HG03439 (cell line): ENCODE measurements around the gene CSNK1A1L.

Experiments used
- ATAC-seq: cut with Tn5 transposase; IDR thresholded peaks from one replicate; pipeline ENCODE4 v1.9.1; 2021; ENCODE audit warnings: mild to moderate bottlenecking, moderate library complexity; ENCODE audit not compliant: unreplicated experiment

CSNK1A1L gene

DNA sequence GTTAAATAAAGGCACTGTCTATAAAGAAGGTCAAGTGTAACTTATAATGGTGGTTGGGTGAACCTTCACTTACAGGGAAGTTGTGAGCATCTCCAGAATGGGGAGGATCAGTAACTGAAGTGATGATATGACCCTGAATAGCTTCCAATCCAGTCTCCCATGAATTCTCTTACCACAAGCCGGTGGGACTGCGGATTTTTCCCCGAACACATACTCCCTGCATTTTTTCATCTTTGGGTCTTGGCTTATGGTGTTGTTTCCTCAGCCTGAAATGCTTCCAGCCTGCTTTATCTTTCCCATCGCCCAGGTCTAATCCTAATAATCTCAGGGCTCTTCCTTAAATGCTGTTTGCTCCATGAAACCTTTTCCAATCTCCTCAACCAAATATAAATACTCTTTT lies 2.0 kb upstream of the CSNK1A1L start:
- ATAC-seq = no peak

DNA sequence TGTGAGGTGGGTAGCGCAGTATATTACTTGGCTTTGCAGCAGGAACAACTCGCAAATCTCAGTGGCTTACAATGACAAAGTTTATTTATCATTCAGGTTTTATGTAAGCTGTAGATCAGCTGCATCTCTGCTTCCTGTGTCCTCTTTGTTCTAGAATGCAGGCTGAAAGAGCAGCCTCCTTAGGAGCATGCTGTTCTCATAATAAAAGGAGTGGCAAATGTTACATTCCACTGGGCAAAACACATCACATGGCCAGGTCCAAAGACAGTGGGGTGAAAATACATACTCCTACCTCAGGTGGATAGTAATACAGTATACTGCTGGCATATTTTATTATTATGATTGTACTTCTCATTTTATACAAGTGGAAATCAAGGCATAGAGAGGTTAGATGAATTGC lies 1.2 kb upstream of the CSNK1A1L start:
- no peak for ATAC-seq

GRCh38 chr13:37102896-37103295 lies 2.6 kb downstream of the CSNK1A1L start:
- ATAC-seq = no peak

DNA sequence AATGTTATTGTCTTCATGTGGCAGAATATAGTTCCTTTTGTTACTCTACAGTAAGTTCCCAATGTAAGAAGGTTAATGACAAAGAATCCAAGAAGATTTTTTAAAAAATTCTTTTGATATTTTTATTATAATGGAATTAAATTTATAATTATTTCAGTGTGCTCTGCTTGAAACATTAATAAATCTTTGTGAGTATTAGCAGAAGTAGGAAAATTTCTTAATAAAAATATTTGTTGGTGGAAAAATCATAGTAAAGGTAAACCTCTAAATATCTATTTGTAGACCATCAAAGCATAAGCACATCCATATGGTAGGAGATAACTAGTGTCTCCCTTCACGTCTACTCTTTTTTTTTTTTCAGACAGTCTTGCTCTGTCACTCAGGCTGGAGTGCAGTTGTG lies 4.3 kb downstream of the CSNK1A1L start:
- no peak for ATAC-seq

DNA sequence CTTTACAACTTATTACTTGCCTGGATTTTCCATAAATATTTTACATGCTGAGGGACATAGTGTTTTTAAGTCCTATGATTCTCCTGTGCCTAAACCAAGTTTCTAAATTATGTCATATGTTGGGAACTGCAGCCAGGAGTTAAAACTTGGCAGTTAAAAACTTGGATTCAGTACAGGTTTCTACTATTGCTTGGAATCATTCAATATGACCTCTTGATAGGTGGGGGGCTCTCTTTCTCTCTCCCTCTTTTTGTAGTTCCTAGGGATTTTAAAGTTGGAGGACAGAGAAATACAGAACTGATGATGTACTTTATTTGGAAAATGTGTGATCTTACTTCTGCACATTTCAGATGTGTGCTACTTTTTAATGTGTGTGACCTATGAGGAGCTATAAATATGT lies 4.7 kb downstream of the CSNK1A1L start:
- ATAC-seq = no peak

DNA sequence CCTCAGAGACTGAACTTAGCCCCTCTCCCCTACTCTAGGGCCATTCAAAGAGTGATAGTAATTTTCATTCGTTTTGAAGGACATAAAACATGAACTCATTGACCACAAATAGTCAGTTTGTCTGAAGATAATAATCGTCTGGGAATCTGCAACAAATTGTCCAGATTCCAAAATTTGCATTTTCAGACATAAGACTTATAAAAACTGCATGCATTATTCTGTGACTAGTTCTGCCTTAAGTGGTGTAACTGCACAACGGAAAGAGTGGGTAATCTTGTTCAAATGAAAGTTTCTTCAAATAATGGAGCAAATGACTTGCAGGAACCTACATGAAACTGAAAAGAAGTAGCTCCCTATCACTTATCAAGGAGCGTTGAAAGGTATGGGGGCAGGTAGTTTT lies 8.4 kb downstream of the CSNK1A1L start:
- no peak for ATAC-seq

DNA sequence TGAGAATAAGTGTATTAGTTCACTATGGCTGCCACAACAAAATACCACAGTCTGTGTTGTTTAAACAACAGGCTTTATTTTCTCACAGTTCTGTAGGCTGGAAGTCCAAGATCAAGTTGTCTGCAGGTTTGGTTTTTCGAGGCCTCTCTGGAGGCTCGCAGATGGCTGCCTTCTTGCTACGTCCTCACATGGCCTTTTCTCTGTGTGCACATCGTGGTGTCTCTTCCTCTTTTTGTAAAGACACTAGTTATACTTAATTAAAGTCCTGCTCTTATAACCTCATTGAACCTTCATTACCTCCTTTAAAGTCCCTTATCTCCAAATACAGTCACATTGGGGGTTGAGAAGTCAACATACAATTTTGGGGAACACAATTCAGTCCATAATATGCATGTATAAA lies 10.6 kb downstream of the CSNK1A1L start:
- ATAC-seq = no peak

GRCh38 chr13:37094099-37094498 lies 11.4 kb downstream of the CSNK1A1L start:
- no peak for ATAC-seq

DNA sequence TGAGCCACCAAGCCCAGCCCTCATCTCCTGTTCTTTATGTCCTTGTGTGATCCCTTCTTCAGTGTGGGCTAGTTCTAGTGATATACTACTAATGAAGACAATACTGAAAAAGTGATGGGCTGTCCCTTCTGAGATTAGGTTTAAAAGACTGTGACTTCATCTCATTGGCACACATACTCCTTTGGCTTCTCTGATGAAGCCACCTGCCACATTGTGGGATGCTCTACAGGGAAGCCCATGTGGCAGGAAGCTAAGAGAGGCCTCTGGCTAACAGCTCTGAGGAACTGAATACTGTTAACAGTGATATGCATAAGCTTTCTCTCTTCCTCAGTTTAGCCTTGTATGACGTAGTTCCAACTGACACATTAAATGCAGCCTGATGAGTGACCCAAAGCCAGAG lies 13.6 kb downstream of the CSNK1A1L start:
- no peak for ATAC-seq

DNA sequence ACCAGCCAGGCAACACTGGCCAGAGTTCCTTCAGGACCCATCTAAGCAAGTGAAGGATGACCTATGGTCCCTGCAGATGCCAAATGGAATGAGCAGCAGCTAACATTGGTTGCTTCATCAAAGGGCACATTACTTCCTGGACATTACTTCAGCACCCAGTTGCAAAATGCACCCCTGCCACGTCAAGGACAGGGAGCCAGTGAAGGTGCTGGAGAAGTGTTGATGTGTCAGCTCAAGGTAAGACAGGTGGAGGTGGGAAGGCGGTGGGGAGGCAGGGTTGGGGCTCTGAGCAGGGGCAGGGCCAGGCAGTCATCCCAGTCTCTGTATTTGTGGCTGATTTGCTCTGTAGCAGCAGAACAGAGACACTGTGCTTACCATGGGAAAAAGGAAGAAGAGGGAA lies 14.6 kb downstream of the CSNK1A1L start:
- ATAC-seq = no peak

DNA sequence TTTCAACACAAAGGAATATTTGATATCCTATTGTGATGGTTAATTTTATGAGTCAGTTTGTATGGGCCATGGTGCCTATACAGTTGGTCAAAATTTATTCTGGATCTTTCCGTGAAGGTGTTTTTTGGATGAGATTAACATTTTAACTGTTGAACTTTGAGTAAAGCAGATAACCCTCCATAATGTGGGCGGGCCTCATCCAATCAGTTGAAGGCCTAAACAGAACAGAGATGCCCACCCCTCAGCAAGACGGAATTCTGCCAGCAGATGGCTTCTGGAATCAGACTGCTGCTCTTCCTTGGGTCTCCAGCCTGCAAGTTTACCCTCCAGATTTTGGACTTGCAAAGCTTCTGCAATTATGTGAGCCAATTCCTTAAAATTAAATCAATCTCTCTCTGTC lies 16.0 kb downstream of the CSNK1A1L start:
- ATAC-seq = no peak

DNA sequence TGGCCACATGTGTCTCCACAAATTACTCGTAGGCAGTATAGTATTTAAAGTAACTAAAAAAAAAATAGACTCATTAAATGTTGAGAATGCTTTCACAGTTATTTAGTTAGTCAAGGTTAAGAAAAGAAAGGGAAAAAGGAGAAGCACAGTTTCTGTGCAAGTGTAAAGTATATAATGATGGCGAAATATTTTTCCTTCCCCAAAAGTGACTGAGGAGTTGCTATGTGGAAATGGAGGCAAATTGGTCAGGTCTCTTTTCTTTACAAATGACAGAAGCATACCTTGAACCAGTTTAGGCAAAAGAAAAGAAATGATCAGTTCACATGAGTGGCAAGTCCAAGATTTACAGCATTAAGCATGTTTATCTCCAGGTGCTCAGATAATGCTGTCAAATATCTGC lies 18.0 kb downstream of the CSNK1A1L start:
- ATAC-seq = no peak

- ATAC-seq = no peak
These were observed 19.9 kb downstream of the CSNK1A1L start for GRCh38 chr13:37085606-37086005.

- no peak for ATAC-seq
These were observed 28.6 kb downstream of the CSNK1A1L start for GRCh38 chr13:37076818-37077217.

GRCh38 chr13:37075164-37075563 lies 30.3 kb downstream of the CSNK1A1L start:
- ATAC-seq = no peak

GRCh38 chr13:37074703-37075102 lies 30.8 kb downstream of the CSNK1A1L start:
- ATAC-seq = no peak

DNA sequence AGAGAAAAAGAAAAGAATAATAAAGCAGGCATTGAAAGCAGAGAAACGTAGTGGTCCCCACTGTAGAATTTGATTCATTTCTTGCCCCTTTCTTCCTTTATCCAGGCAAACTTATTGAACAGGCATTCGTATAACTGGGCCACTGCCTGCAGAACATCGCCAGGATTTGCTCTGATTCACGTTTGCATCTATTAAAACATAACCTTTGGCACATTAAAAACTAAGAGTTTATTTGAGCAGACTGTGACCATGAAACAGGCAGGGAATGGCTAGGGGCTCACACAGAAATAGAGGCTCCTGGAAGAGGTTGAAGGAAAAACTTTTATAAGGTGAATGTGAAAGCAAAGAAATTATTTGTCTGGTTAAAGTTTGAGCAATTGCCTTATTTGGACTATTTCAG lies 33.4 kb downstream of the CSNK1A1L start:
- no peak for ATAC-seq

DNA sequence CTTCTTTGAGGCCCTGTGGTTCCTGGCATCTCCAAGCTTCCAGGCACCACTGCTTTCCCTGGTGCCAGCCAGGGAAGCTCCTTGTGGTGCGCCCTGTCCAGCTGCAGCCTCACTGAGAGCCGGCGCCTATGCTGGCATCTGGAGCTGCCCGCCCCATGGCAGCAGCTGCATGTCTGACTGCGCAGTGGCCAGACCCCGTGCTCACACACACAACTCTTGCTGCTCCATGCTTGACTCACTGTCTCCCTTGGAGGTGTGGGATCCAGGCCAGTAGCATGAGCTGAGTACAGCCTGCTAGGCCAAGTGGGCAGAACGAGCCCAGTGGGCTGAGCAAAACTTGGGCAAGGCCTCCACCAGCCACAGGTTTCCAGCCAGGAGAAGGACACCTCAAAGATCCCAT lies 34.5 kb downstream of the CSNK1A1L start:
- no peak for ATAC-seq

GRCh38 chr13:37070145-37070695 lies 35.2 kb downstream of the CSNK1A1L start:
- no peak for ATAC-seq

GRCh38 chr13:37069597-37070103 lies 35.8 kb downstream of the CSNK1A1L start:
- ATAC-seq = no peak

- ATAC-seq = no peak
These were observed 36.5 kb downstream of the CSNK1A1L start for GRCh38 chr13:37068962-37069361.

- ATAC-seq = no peak
These were observed 37.6 kb downstream of the CSNK1A1L start for GRCh38 chr13:37067874-37068273.

DNA sequence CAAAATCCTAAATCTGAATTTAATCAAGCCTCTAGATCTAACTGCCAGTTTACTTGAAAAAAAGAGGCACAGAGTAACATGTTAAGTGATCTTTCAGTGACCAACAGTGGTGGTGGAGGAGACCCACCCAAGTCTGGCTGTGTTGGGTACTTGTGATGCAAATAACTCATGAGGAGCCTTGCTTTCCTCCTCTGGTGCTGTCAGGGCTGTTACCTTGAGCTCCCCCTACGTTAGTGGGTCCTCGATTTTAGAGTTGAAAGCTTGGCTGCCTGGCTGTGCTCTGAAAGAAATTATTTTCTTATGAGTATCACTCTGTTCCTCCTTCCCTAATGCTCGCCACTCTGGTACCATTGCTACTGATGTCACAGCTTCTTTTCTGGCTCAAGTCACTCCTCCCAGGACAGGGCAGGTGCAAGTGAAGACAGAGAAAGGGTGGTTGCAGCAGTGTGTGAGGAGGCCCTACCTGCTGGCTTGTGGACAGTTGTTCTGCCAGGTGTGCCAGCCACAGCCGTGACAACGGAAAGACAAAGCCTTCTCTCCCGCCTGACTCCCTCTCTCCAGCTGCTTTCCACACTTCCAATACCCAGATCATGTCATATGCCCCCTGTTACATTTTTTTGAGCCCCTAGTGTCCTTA lies 39.5 kb downstream of the CSNK1A1L start:
- ATAC-seq = no peak
